GM18870 (cell line): ENCODE measurements around the gene PHF19.

Experiments used
- ATAC-seq: cut with Tn5 transposase; IDR thresholded peaks from one replicate; pipeline ENCODE4 v1.9.1; 2021; ENCODE audit warnings: moderate library complexity; ENCODE audit not compliant: unreplicated experiment

PHF19 gene

DNA sequence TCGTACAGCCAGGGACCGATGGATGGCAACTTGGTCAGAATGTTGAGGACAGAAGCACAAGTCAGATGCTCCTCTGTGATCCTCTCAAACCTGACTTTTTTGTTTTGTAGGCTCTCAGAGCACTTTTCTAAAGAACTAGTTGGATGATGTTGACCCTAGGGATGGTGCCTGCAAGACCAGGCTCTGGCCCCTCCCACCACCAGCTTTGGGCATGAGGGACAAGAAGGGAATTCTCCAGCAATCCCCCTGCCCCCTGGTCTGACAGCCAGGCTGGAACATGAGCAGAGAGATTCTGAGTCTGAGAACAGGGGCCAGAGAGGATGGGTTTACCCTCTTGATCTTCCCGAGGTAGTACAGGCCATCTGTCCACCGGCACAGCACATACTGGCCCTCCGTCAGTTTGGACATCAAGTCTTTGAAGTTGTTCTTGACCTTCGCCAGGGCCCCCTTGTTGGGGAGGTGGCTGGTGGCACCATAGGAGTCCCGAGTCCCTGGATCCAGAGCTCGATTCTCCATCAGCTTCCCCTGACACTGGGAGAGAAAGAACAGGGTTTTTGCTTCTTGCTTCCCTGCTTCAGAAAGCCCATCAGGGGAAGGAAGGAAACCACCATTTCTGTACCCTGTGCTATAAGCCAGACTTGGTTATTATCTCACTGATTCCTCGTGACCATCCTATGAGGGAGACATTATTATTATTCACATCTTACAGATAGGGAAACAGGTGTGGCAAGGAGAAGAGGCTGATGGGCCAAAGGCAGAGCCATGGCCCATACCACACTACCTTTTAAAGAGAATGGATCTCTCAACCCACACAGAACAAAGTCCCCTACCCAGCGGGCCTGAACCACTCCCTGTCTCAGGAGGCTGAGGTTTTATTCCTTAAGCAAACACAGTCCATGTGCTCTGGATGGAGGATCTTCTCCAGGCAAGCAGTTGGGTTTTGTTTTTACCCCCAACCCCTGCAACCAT, 2.5 kb downstream of the PHF19 start:
- no peak for ATAC-seq

DNA sequence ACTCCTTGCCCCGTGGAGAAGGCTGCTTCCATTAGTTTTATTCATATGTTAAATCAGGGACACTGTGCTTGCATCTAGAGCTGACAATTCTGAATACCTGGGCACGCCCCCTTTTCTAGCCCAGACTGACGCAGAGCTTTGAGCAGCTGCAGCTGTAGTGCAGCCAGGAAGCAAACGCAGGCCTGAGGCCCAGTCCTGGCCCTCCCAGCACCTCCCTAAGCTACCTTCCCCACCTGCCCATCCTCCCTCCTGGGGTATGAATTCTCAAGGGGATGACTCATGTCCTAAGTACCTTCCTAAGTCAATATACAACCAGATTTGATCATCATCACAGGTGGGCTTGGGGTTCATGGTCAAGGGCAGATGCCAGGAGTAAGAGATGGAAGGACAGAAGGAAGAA, 3.5 kb downstream of the PHF19 start:
- no peak for ATAC-seq

DNA sequence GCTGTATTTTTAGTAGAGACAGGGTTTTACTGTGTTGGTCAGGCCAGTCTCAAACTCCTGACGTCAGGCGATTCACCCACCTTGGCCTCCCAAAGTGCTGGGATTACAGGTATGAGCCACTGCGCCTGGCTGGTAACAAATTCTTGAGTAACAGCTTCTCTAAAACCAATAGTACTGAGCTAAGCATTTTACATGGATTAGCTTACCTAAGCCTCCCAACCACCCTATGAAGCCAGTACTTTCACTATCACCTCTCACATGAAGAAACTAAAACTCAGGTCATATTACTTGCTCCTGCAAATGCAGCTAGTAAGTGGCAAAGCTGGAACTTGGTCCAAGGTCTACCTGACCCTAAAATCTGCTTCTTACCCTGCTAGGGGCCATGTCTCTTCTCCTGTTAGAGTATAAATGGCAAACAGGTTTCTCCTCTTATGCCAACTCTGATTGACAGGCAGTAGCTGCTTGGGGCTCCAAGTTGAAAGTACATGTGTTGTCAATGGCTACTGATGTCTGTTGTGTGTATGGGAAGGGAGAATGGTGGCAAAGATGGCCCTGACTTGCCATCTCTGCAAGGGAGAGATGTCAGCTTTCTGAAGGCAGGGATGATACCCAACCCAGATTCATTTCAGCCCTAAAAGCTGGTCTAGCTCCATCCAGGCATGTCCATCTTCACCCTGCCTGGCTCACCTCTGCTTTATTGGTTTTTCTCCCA, 4.0 kb downstream of the PHF19 start:
- ATAC-seq: no peak

DNA sequence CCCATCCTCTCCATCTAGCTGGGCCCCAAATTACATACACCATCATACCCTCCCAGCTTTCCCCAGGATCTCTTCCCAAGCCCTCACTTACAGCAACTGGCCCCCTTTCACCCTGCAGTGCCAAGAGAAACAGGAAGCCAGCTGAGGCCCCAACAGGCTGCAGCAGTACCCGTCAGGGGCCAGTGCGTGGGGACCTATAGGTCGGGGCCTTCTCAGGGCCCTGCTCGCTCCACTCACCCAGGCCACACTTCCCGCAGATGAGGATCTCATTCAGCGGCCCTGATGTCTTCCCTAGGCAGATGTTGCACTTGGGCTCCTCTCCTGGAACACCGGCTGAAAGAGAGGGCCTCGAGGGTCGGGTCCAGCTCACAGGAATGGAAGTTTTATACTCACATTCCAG, 6.8 kb downstream of the PHF19 start:
- no peak for ATAC-seq

DNA sequence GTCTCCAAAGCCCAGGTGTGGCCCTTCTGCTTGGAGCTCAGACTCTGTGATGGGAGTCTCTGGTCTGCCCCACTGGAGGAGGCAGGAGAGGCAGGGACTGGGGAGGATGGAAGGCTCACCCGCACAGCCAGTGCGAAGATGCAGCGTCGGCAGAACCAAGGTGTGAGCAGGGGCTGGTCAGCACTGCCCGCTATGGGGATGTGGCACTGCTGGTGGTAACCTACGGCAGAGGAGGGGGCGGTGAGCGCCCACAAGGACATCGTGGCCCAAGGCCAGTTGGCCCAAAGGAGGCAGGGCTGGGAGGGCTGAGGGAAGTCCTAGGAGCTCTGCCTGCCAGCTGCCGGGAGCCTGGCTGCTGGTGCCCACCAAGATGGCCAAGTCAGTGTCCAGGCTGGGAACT, 7.3 kb downstream of the PHF19 start:
- no peak for ATAC-seq

DNA sequence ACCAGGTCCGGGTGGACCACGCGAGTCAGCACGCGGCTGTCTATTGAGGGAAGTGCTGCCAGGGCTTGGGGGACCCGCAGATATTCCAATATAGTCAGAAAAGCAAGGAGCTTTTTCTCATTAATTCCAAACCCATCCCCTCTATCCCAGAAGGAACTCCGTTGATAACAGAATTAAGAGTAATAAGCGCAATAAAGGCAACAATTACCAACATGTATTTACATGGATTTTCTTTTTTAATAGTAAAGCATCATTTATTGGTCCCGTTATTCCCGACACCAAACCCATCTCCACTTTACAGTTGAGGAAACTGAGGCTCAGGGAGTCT, 7.7 kb downstream of the PHF19 start:
- ATAC-seq: no peak

DNA sequence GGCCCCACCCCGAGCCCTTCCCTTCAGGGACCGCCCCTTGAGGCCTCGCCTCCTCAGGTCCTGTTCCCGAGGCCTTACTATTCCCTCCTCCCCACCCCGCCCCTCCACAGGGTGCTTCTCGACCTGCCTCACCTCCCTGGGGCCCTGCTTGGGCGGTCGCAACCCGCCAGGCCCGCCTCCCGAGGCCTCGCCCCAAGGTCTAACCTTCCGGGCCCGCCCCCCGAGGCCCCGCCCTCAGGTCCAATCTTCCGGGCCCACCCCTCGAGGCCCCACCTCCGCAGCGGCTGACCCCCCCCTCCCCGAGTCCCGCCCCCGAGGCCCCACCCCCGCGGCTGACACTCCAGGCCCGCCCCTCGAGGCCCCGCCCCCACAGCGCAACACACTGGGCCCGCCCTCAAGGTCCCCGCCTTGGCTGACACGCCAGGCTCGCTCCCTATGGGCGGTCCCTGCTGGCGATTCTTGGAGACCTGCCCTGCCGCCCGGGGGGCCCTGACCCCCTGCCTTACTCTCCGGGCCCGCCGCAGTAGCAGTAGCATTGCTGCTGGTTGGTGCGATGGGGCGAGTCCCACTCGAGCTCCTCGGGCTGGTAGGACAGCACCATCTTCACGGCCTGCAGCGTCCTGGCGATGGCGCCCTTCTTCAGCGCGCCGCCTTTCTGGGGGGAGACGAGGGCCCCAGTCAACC, 8.2 kb downstream of the PHF19 start:
- ATAC-seq: peak; percentile 76

DNA sequence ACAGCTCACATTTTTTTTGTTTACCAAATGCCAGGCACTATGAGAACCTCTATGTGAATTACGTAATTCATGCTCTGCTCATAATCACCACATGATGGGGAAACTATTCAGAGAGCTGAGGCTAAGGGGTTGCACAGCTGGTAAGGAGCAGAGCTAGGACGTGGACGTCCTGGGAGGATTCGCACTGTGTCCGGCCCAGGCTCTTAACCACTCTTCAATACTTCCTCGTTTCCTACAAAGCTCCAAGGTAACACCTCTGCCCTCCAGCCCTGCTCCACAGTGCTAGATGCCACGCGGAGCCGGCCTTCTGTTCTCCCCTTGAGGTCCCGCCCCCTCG, 8.7 kb downstream of the PHF19 start:
- no peak for ATAC-seq

DNA sequence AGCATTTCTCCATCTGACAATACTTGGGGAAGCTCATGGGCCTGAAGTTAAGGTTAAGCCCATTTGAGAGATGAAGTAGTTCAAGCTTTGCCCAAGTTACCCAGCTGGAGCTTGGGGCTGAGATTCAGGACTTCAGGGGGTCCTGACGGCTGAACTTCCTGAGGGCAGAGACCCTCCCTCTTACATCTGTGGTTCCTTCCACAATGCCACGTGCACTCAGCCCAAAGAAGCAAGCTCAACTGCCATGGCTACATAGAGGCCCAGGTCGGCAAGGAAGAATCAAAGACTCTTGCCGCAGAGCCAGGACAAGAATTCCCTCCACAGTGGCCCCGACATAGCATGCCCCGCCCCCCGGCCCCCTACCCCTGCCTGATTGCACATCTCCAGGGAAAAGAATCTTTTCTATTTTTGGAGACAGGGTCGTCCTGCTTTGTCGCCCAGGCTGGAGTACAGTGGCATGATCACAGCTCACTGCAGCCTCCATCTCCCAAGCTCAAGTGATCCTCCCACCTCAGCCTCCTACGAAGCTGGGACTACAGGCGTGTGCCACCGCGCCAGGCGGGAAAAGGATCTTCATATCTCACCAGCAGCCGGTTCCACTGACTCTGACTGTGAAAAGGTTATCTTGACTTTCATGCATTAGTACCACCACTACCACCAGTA, 9.2 kb downstream of the PHF19 start:
- no peak for ATAC-seq

DNA sequence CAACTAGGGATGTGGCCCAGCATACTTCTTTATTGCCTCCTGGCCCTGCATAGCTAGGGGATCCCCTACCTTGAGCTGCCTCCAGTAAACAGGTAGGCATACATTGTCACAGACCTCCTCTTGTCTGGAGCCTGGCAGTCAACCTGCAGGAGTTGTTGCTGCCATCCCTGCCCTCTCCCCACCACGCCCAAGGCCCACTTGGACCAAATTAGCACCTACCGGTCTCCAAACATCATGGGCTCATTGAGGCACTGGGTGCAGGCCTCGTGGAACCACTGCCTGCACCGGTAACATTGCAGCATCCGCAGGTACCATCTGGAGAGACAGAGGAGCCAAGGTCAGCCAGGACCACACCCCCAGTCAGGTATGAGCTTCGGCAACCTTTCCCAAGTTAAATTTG, 10.3 kb downstream of the PHF19 start:
- ATAC-seq: no peak

DNA sequence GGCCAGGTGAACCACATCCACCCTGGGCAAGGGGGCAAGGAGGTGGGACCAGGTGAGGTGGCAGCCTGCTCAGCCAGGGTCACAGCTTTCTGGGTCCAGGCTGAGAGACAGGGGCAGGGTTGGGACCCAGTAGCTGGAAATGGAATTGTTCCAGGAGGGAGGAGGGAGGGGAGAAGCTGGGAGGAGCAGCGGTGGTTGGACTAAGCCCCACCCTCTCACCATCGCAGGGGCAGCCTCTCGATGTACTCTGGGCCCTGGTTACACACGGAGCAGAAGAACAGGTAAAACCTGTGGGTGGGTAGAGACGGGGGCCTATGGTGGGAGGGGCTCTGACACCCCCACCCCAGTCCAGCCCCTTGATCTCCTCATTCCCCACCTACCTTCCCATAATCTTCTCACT, 11.2 kb downstream of the PHF19 start:
- no peak for ATAC-seq

DNA sequence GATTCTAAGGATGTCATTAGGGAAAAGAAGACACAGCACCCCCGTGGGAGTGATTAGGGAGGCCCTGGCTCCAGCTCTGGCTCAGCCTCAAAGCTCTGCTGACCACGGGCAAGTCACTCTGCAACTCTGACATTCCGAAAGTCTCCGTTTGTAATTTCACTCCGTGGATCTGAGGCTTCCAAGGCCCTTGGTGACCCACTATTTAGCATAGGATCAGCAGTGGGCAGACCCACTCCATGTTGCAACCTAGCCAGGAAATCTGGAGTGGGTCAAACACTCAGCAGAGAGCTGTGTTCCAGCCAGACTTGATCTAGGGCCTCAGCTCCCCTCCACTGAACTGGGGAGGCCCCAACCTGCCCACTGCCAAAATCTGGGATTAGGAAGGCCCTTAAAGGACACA, 11.8 kb downstream of the PHF19 start:
- ATAC-seq: no peak

DNA sequence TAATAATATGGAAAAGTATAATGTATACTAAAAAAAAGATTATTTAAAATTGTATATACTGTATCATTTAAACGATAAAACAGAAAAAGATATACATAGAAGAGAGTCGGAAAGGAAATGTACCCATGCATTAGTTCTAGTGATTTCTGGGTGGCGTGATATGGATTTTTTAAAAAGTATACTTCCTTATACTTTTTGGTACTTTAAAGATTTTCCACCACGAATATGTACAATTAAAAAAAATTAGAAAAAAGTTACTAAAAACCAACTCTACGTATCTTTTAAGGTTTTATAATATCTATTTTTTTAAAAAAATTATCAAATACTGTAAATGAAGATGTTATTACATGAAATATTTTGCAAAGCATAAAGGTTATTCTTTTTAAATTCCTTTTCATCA, 12.3 kb downstream of the PHF19 start:
- ATAC-seq: no peak

DNA sequence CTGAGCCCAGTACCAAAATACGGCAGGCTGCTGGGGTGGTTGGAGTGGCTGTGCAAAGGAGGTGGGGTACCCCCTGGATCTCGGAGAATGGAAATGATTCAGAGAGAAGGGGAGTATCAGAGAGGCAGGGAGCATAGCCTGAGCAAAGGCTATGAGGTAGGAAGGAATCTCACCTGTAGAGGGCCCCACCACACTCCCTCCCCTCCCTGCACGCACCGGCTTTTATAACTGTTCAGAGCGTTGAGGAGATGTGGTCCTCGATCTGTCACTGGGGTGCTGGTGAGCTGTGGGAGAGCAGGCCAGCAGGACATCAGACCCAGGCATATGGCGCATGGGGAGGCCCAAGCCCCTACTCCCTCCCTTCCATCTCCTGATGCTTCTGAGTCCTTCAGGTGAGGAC, 13.2 kb downstream of the PHF19 start:
- ATAC-seq: no peak

DNA sequence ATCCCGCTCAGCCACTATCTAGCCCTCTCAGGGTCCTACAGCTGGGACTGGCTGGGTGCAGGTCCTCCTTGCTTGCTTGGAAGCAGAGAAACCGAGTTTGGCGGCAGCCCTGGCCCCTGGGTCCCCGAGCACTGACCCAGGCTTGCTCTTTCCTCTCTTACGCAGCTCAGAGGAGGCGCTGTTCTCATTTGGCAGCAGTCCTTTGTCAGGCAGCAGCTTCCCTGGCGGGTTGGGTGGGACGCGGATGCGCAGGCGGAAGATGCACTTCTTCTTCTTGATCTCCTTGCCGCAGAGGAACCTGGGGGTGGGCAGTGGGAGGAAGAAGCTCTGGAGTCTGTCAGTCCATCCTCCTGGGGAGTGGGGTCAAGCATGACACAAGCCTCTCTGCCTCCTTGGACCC, 14.5 kb downstream of the PHF19 start:
- no peak for ATAC-seq

DNA sequence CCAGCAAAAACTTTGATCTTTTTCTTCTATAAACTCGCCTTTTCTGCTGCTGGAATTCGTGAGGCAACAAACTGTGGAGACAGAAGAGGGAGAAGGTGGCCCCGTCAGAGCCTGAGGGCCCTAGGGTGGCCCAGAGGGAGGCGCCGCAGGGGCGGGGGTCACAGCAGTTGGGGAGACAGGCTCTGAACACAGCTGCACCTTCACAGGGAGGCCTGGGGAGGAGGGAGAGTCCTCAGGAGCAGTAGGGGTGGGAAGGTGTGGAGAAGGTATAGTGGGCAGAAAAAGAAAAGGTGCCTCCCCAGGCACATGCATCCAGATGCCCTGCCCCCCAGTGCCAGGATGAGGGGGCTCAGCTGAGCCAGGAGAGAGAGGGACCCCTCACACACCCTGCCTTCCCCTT, 15.1 kb downstream of the PHF19 start:
- ATAC-seq: no peak

DNA sequence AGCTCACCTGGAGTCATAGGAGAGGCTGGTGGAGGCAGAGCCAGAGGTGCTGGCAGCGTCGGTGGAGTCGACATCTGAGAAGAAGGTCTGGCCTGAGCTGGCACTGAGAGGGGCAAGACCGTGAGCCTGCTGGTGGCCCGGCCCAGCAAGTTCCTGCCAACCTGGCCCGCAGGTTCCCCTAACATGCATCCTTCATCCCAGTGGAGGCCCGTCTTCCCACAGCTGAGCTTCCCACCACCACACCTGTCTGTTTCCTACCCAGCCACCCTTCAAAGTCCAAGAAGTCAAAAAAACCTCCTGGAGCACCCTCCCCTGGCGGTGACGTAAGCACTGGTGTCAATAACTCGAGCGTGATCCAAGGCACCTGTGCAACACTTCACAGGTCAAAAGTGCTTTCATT, 16.9 kb downstream of the PHF19 start:
- no peak for ATAC-seq

DNA sequence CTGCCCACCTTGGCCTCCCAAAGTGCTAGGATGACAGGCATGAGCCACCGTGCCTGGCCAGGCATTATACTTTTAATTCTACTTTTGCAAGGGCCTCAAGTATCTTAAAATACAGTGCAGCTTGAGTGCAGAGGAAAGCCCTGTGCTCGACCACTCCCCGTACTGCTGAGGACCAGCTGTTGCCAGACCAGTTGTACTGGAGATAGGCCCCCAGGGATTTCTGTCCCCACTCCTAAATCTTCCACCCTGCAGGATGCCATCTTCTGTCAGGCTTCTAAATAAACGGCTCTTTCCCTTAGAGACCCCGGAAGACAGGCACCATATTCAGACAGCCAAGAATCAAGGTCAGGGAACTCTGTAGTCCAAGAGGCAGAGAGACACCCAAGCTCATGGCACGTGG, 17.6 kb downstream of the PHF19 start:
- ATAC-seq: no peak

DNA sequence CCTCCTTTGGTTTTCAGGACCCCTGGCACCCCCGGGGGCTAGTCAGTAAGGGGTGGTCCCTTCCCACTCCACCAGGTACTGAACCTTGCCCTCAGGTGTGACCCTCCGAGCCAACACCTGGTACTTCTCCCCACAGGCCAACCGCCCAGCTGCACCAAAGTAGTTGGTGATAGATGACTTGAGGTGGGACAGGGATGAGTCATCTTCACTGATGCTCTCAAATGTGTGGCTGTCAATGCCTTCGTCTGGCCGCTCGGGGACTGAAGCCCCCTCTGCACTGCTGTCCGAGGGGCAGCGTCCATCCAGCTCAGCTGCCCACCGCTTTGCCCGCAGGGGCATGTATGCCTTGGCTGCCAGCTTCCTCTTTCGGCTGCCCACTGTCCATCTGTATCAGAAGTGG, 19.1 kb downstream of the PHF19 start:
- ATAC-seq: no peak

DNA sequence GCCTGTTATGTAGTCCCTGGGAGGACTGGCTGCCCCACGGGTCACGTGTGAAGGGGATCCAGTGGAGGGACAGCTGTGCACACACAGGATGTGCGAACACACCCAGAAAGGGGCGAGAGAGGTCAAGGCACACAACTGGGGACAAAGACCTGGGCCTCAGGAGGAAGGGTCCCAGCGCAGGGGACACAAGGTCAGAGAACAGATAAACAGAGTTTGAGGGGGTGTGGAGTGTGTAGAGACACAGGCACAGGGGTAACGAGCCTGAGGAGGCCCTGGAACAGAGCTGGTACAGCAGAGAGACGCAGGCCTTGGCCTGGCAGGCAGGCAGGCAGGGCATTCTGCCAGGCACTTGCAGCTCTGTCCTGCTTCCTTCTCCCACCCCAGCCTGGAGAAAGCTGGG, 19.5 kb downstream of the PHF19 start:
- ATAC-seq: no peak

DNA sequence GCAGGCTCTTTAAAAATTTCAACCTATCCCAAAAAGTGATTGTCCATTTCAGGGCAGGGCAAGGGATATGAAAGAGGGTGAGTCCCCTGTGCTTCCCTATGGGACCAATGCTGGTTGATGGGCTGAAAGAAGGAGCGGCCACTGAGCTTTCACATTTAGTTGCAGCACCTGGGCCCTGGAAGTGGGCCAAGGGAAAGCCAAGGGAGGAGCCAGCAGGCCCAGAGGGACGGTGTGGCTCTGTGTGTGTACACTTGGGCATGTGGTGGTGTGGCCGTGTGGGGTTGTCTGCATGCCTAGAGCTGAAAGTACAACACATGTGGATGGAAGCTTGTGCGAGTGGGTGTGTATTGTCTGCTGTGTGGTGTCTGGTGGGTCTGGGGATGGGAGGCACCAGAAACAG, 20.3 kb downstream of the PHF19 start:
- no peak for ATAC-seq
